SJCRH30 (cell line): ENCODE data around the gene CREG2. TPM values are rescaled to one million over a fixed set of nuclear protein-coding genes. Genes with fewer than 3 reads are reported as not detected.

ENCODE experiments used
- DNase-seq, 2 experiments: peaks; one replicate each; pipeline ENCODE4 v3.0.0-alpha.2; 2015 to 2020
- H3K27ac ChIP-seq: fragments of 250-450 bp; sonication (Bioruptor Pico); 2 replicates; pipeline ENCODE4 v1.5.1; 2020; ENCODE audit warnings: mild to moderate bottlenecking, moderate library complexity
- H3K27me3 ChIP-seq: fragments of 250-450 bp; sonication (Bioruptor Pico); 2 replicates; pipeline ENCODE4 v1.5.1; 2020; ENCODE audit warnings: mild to moderate bottlenecking, moderate library complexity
- H3K36me3 ChIP-seq: fragments of 250-450 bp; sonication (Bioruptor Pico); 2 replicates; pipeline ENCODE4 v1.5.1; 2020; ENCODE audit warnings: mild to moderate bottlenecking, moderate library complexity
- H3K4me1 ChIP-seq: fragments of 250-450 bp; sonication (Bioruptor Pico); 2 replicates; pipeline ENCODE4 v1.5.1; 2020; ENCODE audit warnings: mild to moderate bottlenecking, moderate library complexity
- H3K4me3 ChIP-seq: fragments of 250-450 bp; sonication (Bioruptor Pico); 2 replicates; pipeline ENCODE4 v1.5.1; 2020; ENCODE audit warnings: mild to moderate bottlenecking, moderate library complexity
- H3K9me3 ChIP-seq: fragments of 250-450 bp; sonication (Bioruptor Pico); replicated peaks from 2 replicates; pipeline ENCODE4 v1.5.1; 2020; ENCODE audit warnings: mild to moderate bottlenecking, moderate library complexity
- total RNA-seq: library from RNA; depleted of rRNA; stranded (reverse); fragments of >200 nt; shearing (Covaris generic); gene quantifications from 2 replicates; pipeline ENCODE4 v1.2.3, GENCODE V29; 2014

Gene CREG2
- total RNA-seq, 1 experiment from 2014 or later = 0.04 TPM

- peak within 1 kb of the TSS; percentile 70 for H3K27ac ChIP-seq
- H3K36me3 ChIP-seq = no peaks in the 10 kb centered on the region
- H3K4me3 ChIP-seq = peak within 1 kb of the TSS; percentile 82
- DNase-seq = peak; percentile 90 to 94
- no peaks in the 10 kb centered on the region for H3K27me3 ChIP-seq
- H3K4me1 ChIP-seq = peaks cover 3% of the 10 kb centered on the region; the same call in 1 of the 2 replicates
- H3K9me3 ChIP-seq = no peaks in the 10 kb centered on the region
Observed at GRCh38 chr2:101308432-101309210, 78.7 kb downstream of the CREG2 start, which contains the start of gene RNF149. RNF149 (minus strand) TSS chr2:101308701; CDS start chr2:101308588, 113 bp downstream.

- peaks cover 3% of the 10 kb centered on the region; the same call in 1 of the 2 replicates for H3K4me1 ChIP-seq
- H3K27me3 ChIP-seq = no peaks in the 10 kb centered on the region
- no peaks in the 10 kb centered on the region for H3K36me3 ChIP-seq
- H3K9me3 ChIP-seq = no peaks in the 10 kb centered on the region
- peak in 1 of 2 experiments; percentile 16 for DNase-seq
- peak overlapping the region; percentile 70 for H3K27ac ChIP-seq
- peak overlapping the region; percentile 82 for H3K4me3 ChIP-seq
Observed at GRCh38 chr2:101307950-101308431, 79.3 kb downstream of the CREG2 start.

- Histone ChIP-seq H3K27me3 (no peaks in the 10 kb centered on the region), H3K9me3 (no peaks in the 10 kb centered on the region), H3K4me1 (peaks cover 3% of the 10 kb centered on the region; the same call in 1 of the 2 replicates), H3K27ac (no peak overlapping the region), H3K36me3 (no peaks in the 10 kb centered on the region), H3K4me3 (peak overlapping the region; percentile 82)
- no peak for DNase-seq
Observed at GRCh38 chr2:101307503-101307902, 79.8 kb downstream of the CREG2 start.

GRCh38 chr2:101306410-101306809 is 80.9 kb downstream of the CREG2 start:
- Histone ChIP-seq H3K4me3 (no peak overlapping the region), H3K9me3 (no peaks in the 10 kb centered on the region), H3K27ac (no peak overlapping the region), H3K27me3 (no peaks in the 10 kb centered on the region), H3K36me3 (no peaks in the 10 kb centered on the region), H3K4me1 (peaks cover 3% of the 10 kb centered on the region; the same call in 1 of the 2 replicates)
- DNase-seq = no peak

- no peak overlapping the region for H3K4me3 ChIP-seq
- no peak overlapping the region for H3K27ac ChIP-seq
- no peak for DNase-seq
Observed at GRCh38 chr2:101305492-101306078, 81.7 kb downstream of the CREG2 start.

GRCh38 chr2:101305035-101305434 is 82.3 kb downstream of the CREG2 start:
- Histone ChIP-seq H3K27me3 (no peaks in the 10 kb centered on the region), H3K4me3 (no peak overlapping the region), H3K4me1 (no peaks in the 10 kb centered on the region), H3K9me3 (no peaks in the 10 kb centered on the region), H3K36me3 (no peaks in the 10 kb centered on the region), H3K27ac (no peak overlapping the region)
- no peak for DNase-seq

More at GRCh38 chr2:101305492-101306078, 81.7 kb downstream of the CREG2 start:
- Histone ChIP-seq H3K9me3 (no peaks in the 10 kb centered on the region), H3K36me3 (no peaks in the 10 kb centered on the region), H3K27me3 (no peaks in the 10 kb centered on the region), H3K4me1 (peaks cover 3% of the 10 kb centered on the region; the same call in 1 of the 2 replicates)

- Histone ChIP-seq H3K27me3 (no peaks in the 10 kb centered on the region), H3K27ac (no peak overlapping the region), H3K4me1 (no peaks in the 10 kb centered on the region), H3K4me3 (no peak overlapping the region), H3K9me3 (no peaks in the 10 kb centered on the region), H3K36me3 (no peaks in the 10 kb centered on the region)
- no peak for DNase-seq
Observed at GRCh38 chr2:101303688-101304087, 83.6 kb downstream of the CREG2 start.

GRCh38 chr2:101302016-101302415 is 85.3 kb downstream of the CREG2 start:
- Histone ChIP-seq H3K9me3 (no peaks in the 10 kb centered on the region), H3K4me3 (no peak overlapping the region), H3K27ac (no peak overlapping the region), H3K4me1 (no peaks in the 10 kb centered on the region), H3K27me3 (no peaks in the 10 kb centered on the region), H3K36me3 (no peaks in the 10 kb centered on the region; the same call in none of the 2 replicates)
- no peak for DNase-seq

GRCh38 chr2:101300836-101301235 is 86.5 kb downstream of the CREG2 start:
- H3K36me3 ChIP-seq = no peaks in the 10 kb centered on the region; the same call in none of the 2 replicates
- H3K4me3 ChIP-seq = no peak overlapping the region
- no peak for DNase-seq
- no peaks in the 10 kb centered on the region for H3K27me3 ChIP-seq
- no peaks in the 10 kb centered on the region for H3K9me3 ChIP-seq
- H3K27ac ChIP-seq = no peak overlapping the region
- H3K4me1 ChIP-seq = no peaks in the 10 kb centered on the region

- Histone ChIP-seq H3K4me3 (no peak overlapping the region), H3K4me1 (no peaks in the 10 kb centered on the region)
Observed at GRCh38 chr2:101300164-101300563, 87.1 kb downstream of the CREG2 start.

GRCh38 chr2:101299604-101300003 is 87.7 kb downstream of the CREG2 start:
- Histone ChIP-seq H3K36me3 (peaks cover 3% of the 10 kb centered on the region), H3K9me3 (no peaks in the 10 kb centered on the region), H3K4me3 (no peak overlapping the region), H3K27ac (no peak overlapping the region), H3K27me3 (no peaks in the 10 kb centered on the region), H3K4me1 (no peaks in the 10 kb centered on the region)
- DNase-seq = no peak

More at GRCh38 chr2:101300164-101300563, 87.1 kb downstream of the CREG2 start:
- Histone ChIP-seq H3K9me3 (no peaks in the 10 kb centered on the region), H3K36me3 (no peaks in the 10 kb centered on the region; the same call in none of the 2 replicates), H3K27ac (no peak overlapping the region), H3K27me3 (no peaks in the 10 kb centered on the region)
- DNase-seq = no peak

- no peak for DNase-seq
- H3K27ac ChIP-seq = no peak overlapping the region
- H3K27me3 ChIP-seq = no peaks in the 10 kb centered on the region
- peaks cover 9% of the 10 kb centered on the region for H3K4me1 ChIP-seq
- H3K4me3 ChIP-seq = no peak overlapping the region
- no peaks in the 10 kb centered on the region for H3K9me3 ChIP-seq
- H3K36me3 ChIP-seq = peaks cover 12% of the 10 kb centered on the region
Observed at GRCh38 chr2:101297383-101297782, 89.9 kb downstream of the CREG2 start.

- no peak overlapping the region for H3K4me3 ChIP-seq
- DNase-seq = no peak
- H3K27ac ChIP-seq = no peak overlapping the region
- peaks cover 11% of the 10 kb centered on the region for H3K4me1 ChIP-seq
- no peaks in the 10 kb centered on the region for H3K9me3 ChIP-seq
- H3K27me3 ChIP-seq = no peaks in the 10 kb centered on the region
- peaks cover 22% of the 10 kb centered on the region for H3K36me3 ChIP-seq
Observed at GRCh38 chr2:101296371-101296770, 90.9 kb downstream of the CREG2 start.

GRCh38 chr2:101295895-101296294 is 91.4 kb downstream of the CREG2 start:
- no peak for DNase-seq
- Histone ChIP-seq H3K9me3 (no peaks in the 10 kb centered on the region), H3K4me1 (peaks cover 11% of the 10 kb centered on the region), H3K4me3 (no peak overlapping the region), H3K36me3 (peaks cover 23% of the 10 kb centered on the region), H3K27ac (no peak overlapping the region), H3K27me3 (no peaks in the 10 kb centered on the region)
